Keratinocyte (primary cell): ENCODE results near the gene SPATA33. TPM values are rescaled to one million over a fixed set of nuclear protein-coding genes. Genes with fewer than 3 reads are reported as not detected.

Source experiments
- DNase-seq: peaks from one replicate; pipeline ENCODE4 v3.0.0-alpha.2; 2011; ENCODE audit warnings: low read depth, missing footprints, low spot score
- FAIRE-seq: peaks from 2 replicates; lab custom pipeline; 2011; peaks lifted over from hg19 to GRCh38; lab: Jason Lieb, UNC
- H2AFZ ChIP-seq: 2 replicates; pipeline ENCODE4 v1.6.0; 2012; ENCODE audit warnings: low read length, control low read depth, inconsistent platforms; ENCODE audit not compliant: control insufficient read depth
- H3K27ac ChIP-seq: 2 replicates; pipeline ENCODE4 v1.5.1; 2011; ENCODE audit warnings: low read length; ENCODE audit not compliant: control insufficient read depth, insufficient read depth
- H3K27me3 ChIP-seq: 3 replicates; pipeline ENCODE4 v1.6.0; 2011; ENCODE audit warnings: low read length; ENCODE audit not compliant: control insufficient read depth, insufficient read depth; ENCODE audit errors: extremely low read depth
- H3K36me3 ChIP-seq, 2 experiments: 2 replicates in 1 of 2; 3 replicates in 1 of 2; pipeline ENCODE4 v1.5.1; 2011; ENCODE audit warnings: low read length in 2 of 2, mild to moderate bottlenecking in 1 of 2; ENCODE audit not compliant: control insufficient read depth in 2 of 2, insufficient read depth in 2 of 2; ENCODE audit errors: extremely low read depth in 1 of 2
- H3K4me1 ChIP-seq: 3 replicates; pipeline ENCODE4 v1.5.1; 2011; ENCODE audit warnings: low read length; ENCODE audit not compliant: control insufficient read depth, insufficient read depth; ENCODE audit errors: extremely low read depth
- H3K4me2 ChIP-seq: 3 replicates; pipeline ENCODE4 v1.6.0; 2011; ENCODE audit warnings: low read depth, low read length; ENCODE audit not compliant: control insufficient read depth, insufficient read depth; ENCODE audit errors: extremely low read depth
- H3K4me3 ChIP-seq, 3 experiments: fragments of 200-600 bp in 1 of 3; sonication (generic) in 1 of 3; 2 replicates in 2 of 3; 3 replicates in 1 of 3; pipeline ENCODE4 v1.5.1; 2011 to 2016; ENCODE audit warnings: low read length in 3 of 3, mild to moderate bottlenecking in 3 of 3, control low read depth in 2 of 3, inconsistent platforms in 1 of 3, low read depth in 1 of 3, mixed read lengths in 1 of 3, mixed run types in 1 of 3, moderate library complexity in 1 of 3; ENCODE audit not compliant: control insufficient read depth in 2 of 3, insufficient read depth in 2 of 3; ENCODE audit errors: extremely low read depth in 1 of 3
- H3K79me2 ChIP-seq: 2 replicates; pipeline ENCODE4 v1.6.0; 2012; ENCODE audit warnings: low read length; ENCODE audit not compliant: control insufficient read depth, insufficient read depth
- H3K9ac ChIP-seq: 3 replicates; pipeline ENCODE4 v1.6.0; 2011; ENCODE audit warnings: low read length; ENCODE audit not compliant: control insufficient read depth, insufficient read depth; ENCODE audit errors: extremely low read depth
- H3K9me1 ChIP-seq: 3 replicates; pipeline ENCODE4 v1.6.0; 2011; ENCODE audit warnings: low read length; ENCODE audit not compliant: control insufficient read depth, insufficient read depth; ENCODE audit errors: extremely low read depth
- H3K9me3 ChIP-seq: 2 replicates; pipeline ENCODE4 v1.5.1; 2012; ENCODE audit warnings: low read depth, low read length; ENCODE audit not compliant: control insufficient read depth
- H4K20me1 ChIP-seq: 3 replicates; pipeline ENCODE4 v1.6.0; 2011; ENCODE audit warnings: low read length; ENCODE audit not compliant: control insufficient read depth, insufficient read depth; ENCODE audit errors: extremely low read depth
- CTCF ChIP-seq, 3 experiments: IDR thresholded peaks in 1 of 3; conservative IDR thresholded peaks in 1 of 3; optimal IDR thresholded peaks in 1 of 3; 2 replicates in 2 of 3; 3 replicates in 1 of 3; pipeline versions ENCODE3 to v1.5.1; 2011; ENCODE audit warnings: low read length in 3 of 3, mild to moderate bottlenecking in 3 of 3, moderate library complexity in 2 of 3, control low read depth in 1 of 3, inconsistent platforms in 1 of 3; ENCODE audit not compliant: insufficient read depth in 2 of 3; ENCODE audit errors: extremely low read depth in 1 of 3
- EZH2 ChIP-seq: IDR thresholded peaks from one replicate; pipeline ENCODE4 v1.6.1; 2012; ENCODE audit warnings: inconsistent platforms, mild to moderate bottlenecking, low read length, moderate library complexity
- dilution Hi-C: fragments of 300-500 bp; cut with MboI; formaldehyde crosslinking; loops from one replicate; pipeline ENCODE4 v1.7.0; 2020; ENCODE audit warnings: low sequenced_read_pairs; ENCODE audit not compliant: extremely low pct_ligation_motif_present
- polyA plus RNA-seq, 5 experiments: library from polyadenylated mRNA; depleted of rRNA in 3 of 5; stranded (reverse) in 3 of 5; stranded (forward) in 1 of 5; unstranded in 1 of 5; fragments of >200 nt; gene quantifications; 1 replicate in 1 of 5; 2 replicates in 3 of 5; 3 replicates in 1 of 5; pipeline versions ENCODE4 v1.2.1 to v1.2.3, GENCODE V29; 2011 to 2012; ENCODE audit warnings: missing spikeins in 2 of 5, low read depth in 1 of 5, low replicate concordance in 1 of 5

Gene SPATA33
- polyA plus RNA-seq, 1 donor (not counting 4 experiments of a cell fraction or from before 2014, with no cell fraction given) = 5.3 TPM

- Histone ChIP-seq H3K36me3 (no peaks in the 10 kb centered on the region), H3K4me3 (no peak overlapping the region), H4K20me1 (no peaks in the 10 kb centered on the region), H3K4me1 (peaks cover 7% of the 10 kb centered on the region), H3K9me3 (no peaks in the 10 kb centered on the region), H2AFZ (no peak overlapping the region), H3K9me1 (no peaks in the 10 kb centered on the region), H3K9ac (no peak overlapping the region), H3K79me2 (no peaks in the 10 kb centered on the region), H3K27me3 (peaks cover 47% of the 10 kb centered on the region), H3K4me2 (no peak overlapping the region), H3K27ac (no peak overlapping the region)
- dilution Hi-C loops = no loop called here
- no peak for DNase-seq
- FAIRE-seq = no peak
- no peak for TF ChIP-seq CTCF (optimal IDR thresholded peaks at IDR 0.05 in 1 of 3, IDR thresholded peaks at IDR 0.05 in 1 of 3, conservative IDR thresholded peaks at IDR 0.05 in 1 of 3; ENCODE audit: extremely low read depth in 1 of 3, insufficient read depth in 2 of 3, low read length in 3 of 3)
- no peak for TF ChIP-seq EZH2
These were observed 35.8 kb upstream of the SPATA33 start for GRCh38 chr16:89621698-89622409.

GRCh38 chr16:89623511-89624261 is 34.0 kb upstream of the SPATA33 start:
- Histone ChIP-seq H4K20me1 (no peaks in the 10 kb centered on the region), H3K27ac (no peak overlapping the region), H3K9me3 (no peaks in the 10 kb centered on the region), H3K4me2 (peak overlapping the region; percentile 58), H3K4me1 (peaks cover 4% of the 10 kb centered on the region), H3K79me2 (no peaks in the 10 kb centered on the region), H3K9me1 (no peaks in the 10 kb centered on the region), H3K9ac (no peak overlapping the region), H3K4me3 (no peak overlapping the region), H3K27me3 (peaks cover 47% of the 10 kb centered on the region), H3K36me3 (no peaks in the 10 kb centered on the region), H2AFZ (peak overlapping the region; percentile 73)
- dilution Hi-C loops = no loop called here
- TF ChIP-seq CTCF (optimal IDR thresholded peaks at IDR 0.05 in 1 of 3, IDR thresholded peaks at IDR 0.05 in 1 of 3, conservative IDR thresholded peaks at IDR 0.05 in 1 of 3; ENCODE audit: extremely low read depth in 1 of 3, insufficient read depth in 2 of 3, low read length in 3 of 3) = no peak
- no peak for TF ChIP-seq EZH2
- peak; percentile 20 for FAIRE-seq
- DNase-seq = no peak
